IMR-90 (cell line): ENCODE results near the gene RSRC1.

Source experiments
- BHLHE40 ChIP-seq: fragments of 150-350 bp; IDR thresholded peaks from 2 replicates; pipeline ENCODE4 v1.6.1; 2016; ENCODE audit warnings: mild to moderate bottlenecking, low read depth, low read length
- CEBPB ChIP-seq: IDR thresholded peaks from 2 replicates; pipeline ENCODE4 v1.6.1; 2012; ENCODE audit warnings: low read depth, low read length, improper control_type of control experiment
- CHD1 ChIP-seq: IDR thresholded peaks from 2 replicates; pipeline ENCODE4 v1.6.1; 2012; ENCODE audit warnings: low read depth, low read length, improper control_type of control experiment
- CTCF ChIP-seq: conservative IDR thresholded peaks from 2 replicates; pipeline ENCODE4 v1.5.1; 2012; ENCODE audit warnings: mild to moderate bottlenecking, low read depth, low read length, improper control_type of control experiment
- FOS ChIP-seq: fragments of 150-350 bp; IDR thresholded peaks from 2 replicates; pipeline ENCODE4 v1.6.1; 2016; ENCODE audit warnings: low read depth, low read length
- MAZ ChIP-seq: IDR thresholded peaks from 2 replicates; pipeline ENCODE4 v1.6.1; 2012; ENCODE audit warnings: low read depth, mild to moderate bottlenecking, low read length, improper control_type of control experiment, moderate library complexity, borderline replicate concordance
- MXI1 ChIP-seq: IDR thresholded peaks from 2 replicates; pipeline ENCODE4 v1.6.1; 2012; ENCODE audit warnings: low read depth, mild to moderate bottlenecking, low read length, moderate library complexity, borderline replicate concordance
- POLR2A ChIP-seq: IDR thresholded peaks from 2 replicates; pipeline ENCODE4 v1.6.1; 2012; ENCODE audit warnings: mild to moderate bottlenecking, low read depth, low read length
- RAD21 ChIP-seq: IDR thresholded peaks from 2 replicates; pipeline ENCODE4 v1.6.1; 2012; ENCODE audit warnings: low read length, improper control_type of control experiment
- RFX5 ChIP-seq: IDR thresholded peaks from 2 replicates; pipeline ENCODE4 v1.8.0; 2012; ENCODE audit warnings: low read depth, mild to moderate bottlenecking, low read length, moderate library complexity
- SMC3 ChIP-seq: fragments of 150-350 bp; IDR thresholded peaks from 2 replicates; pipeline ENCODE4 v1.6.1; 2016; ENCODE audit warnings: low read depth, mild to moderate bottlenecking, antibody characterized with exemption, low read length, moderate library complexity
- USF2 ChIP-seq: fragments of 150-350 bp; IDR thresholded peaks from 2 replicates; pipeline ENCODE4 v1.6.1; 2017; ENCODE audit warnings: mild to moderate bottlenecking, antibody characterized with exemption, low read length, low read depth

- TF ChIP-seq RFX5: no peak
- no peak for TF ChIP-seq CTCF
- no peak for TF ChIP-seq POLR2A
- TF ChIP-seq CEBPB: no peak
- TF ChIP-seq USF2: no peak
- no peak for TF ChIP-seq CHD1
- TF ChIP-seq MXI1: no peak
- no peak for TF ChIP-seq MAZ
- no peak for TF ChIP-seq RAD21
- no peak for TF ChIP-seq SMC3
- no peak for TF ChIP-seq BHLHE40
- TF ChIP-seq FOS: no peak
These were observed 25.2 kb upstream of the RSRC1 start for GRCh38 chr3:158084651-158085050.
